Urinary bladder (tissue), 4 donors: ENCODE results near the gene FAM25A. TPM values are rescaled to one million over a fixed set of nuclear protein-coding genes. Genes with fewer than 3 reads are reported as not detected.

Experiments used
- DNase-seq: peaks from one replicate; pipeline ENCODE4 v3.0.0-alpha.2; 2015; ENCODE audit errors: extremely low spot score
- H3K27ac ChIP-seq: one replicate; pipeline ENCODE4 v1.5.1; 2013; ENCODE audit warnings: low read depth, mild to moderate bottlenecking, moderate library complexity
- H3K36me3 ChIP-seq: one replicate; pipeline ENCODE4 v1.6.1; 2013; ENCODE audit warnings: mild to moderate bottlenecking, moderate library complexity; ENCODE audit not compliant: insufficient read depth
- H3K4me1 ChIP-seq: one replicate; pipeline ENCODE4 v1.6.1; 2013; ENCODE audit warnings: mild to moderate bottlenecking, moderate library complexity; ENCODE audit not compliant: insufficient read depth
- H3K4me3 ChIP-seq: one replicate; pipeline ENCODE4 v1.5.1; 2013; ENCODE audit warnings: low read depth, low read length
- WGBS: extraction: QIAGEN DNeasy Blood & Tissue Kit; methylation state at CpG from one replicate; pipeline ENCODE4 v1.1.7; 2013; 5-methylcytosine and 5-hydroxymethylcytosine counted together
- polyA plus RNA-seq: library from polyadenylated mRNA; stranded (reverse); fragments of 200-250 nt; gene quantifications from one replicate; pipeline ENCODE4 v1.2.3, GENCODE V29; 2013
- small RNA-seq: library from RNA; depleted of rRNA; stranded (forward); fragments of <200 nt; gene quantifications from one replicate; pipeline ENCODE3, GENCODE V24; 2014
- total RNA-seq: library from RNA; depleted of rRNA; stranded (reverse); fragments of >200 nt; gene quantifications from one replicate; pipeline ENCODE4 v1.2.3, GENCODE V29; 2014
- donor health status: healthy with polysubstance abuse.
- donor health status: healthy.

Gene FAM25A
- total and polyA plus RNA-seq, 2 donors: not detected

- Histone ChIP-seq H3K4me1 (no peaks in the 10 kb centered on the region), H3K4me3 (no peak overlapping the region), H3K36me3 (peaks cover 5% of the 10 kb centered on the region), H3K27ac (no peak overlapping the region)
- WGBS: 55% methylated on average over 1 of the region's 1 CpG
- DNase-seq: no peak
Measured at GRCh38 chr10:87058171-87058570, 38.1 kb downstream of the FAM25A start.

GRCh38 chr10:87059401-87059800 lies 39.3 kb downstream of the FAM25A start:
- Histone ChIP-seq H3K4me3 (no peak overlapping the region), H3K36me3 (peaks cover 5% of the 10 kb centered on the region), H3K27ac (no peak overlapping the region), H3K4me1 (no peaks in the 10 kb centered on the region)
- DNase-seq: no peak
- WGBS: 97% methylated on average over 1 of the region's 1 CpG

- DNase-seq: no peak
- no peak overlapping the region for H3K4me3 ChIP-seq
- H3K27ac ChIP-seq: no peak overlapping the region
- H3K36me3 ChIP-seq: peaks cover 5% of the 10 kb centered on the region
- H3K4me1 ChIP-seq: no peaks in the 10 kb centered on the region
- WGBS: 81% methylated on average over 6 of the region's 6 CpGs
Measured at GRCh38 chr10:87060280-87060928, 40.3 kb downstream of the FAM25A start.

GRCh38 chr10:87064651-87065050 lies 44.6 kb downstream of the FAM25A start:
- H3K36me3 ChIP-seq: no peaks in the 10 kb centered on the region
- no peaks in the 10 kb centered on the region for H3K4me1 ChIP-seq
- 82% methylated on average over 5 of the region's 5 CpGs for WGBS
- H3K27ac ChIP-seq: no peak overlapping the region
- DNase-seq: no peak
- no peak overlapping the region for H3K4me3 ChIP-seq

GRCh38 chr10:87066178-87066577 lies 46.1 kb downstream of the FAM25A start:
- Histone ChIP-seq H3K36me3 (peaks cover 2% of the 10 kb centered on the region), H3K4me1 (no peaks in the 10 kb centered on the region), H3K4me3 (no peak overlapping the region), H3K27ac (no peak overlapping the region)
- 88% methylated on average over 2 of the region's 2 CpGs for WGBS
- DNase-seq: no peak

GRCh38 chr10:87066865-87067264 lies 46.8 kb downstream of the FAM25A start:
- no peak for DNase-seq
- 96% methylated on average over 1 of the region's 1 CpG for WGBS
- Histone ChIP-seq H3K4me3 (no peak overlapping the region), H3K36me3 (peaks cover 2% of the 10 kb centered on the region), H3K27ac (no peak overlapping the region), H3K4me1 (no peaks in the 10 kb centered on the region)

GRCh38 chr10:87068281-87068680 lies 48.2 kb downstream of the FAM25A start:
- H3K27ac ChIP-seq: no peak overlapping the region
- H3K4me3 ChIP-seq: no peak overlapping the region
- 85% methylated on average over 1 of the region's 1 CpG for WGBS
- DNase-seq: no peak
- no peaks in the 10 kb centered on the region for H3K4me1 ChIP-seq
- peaks cover 2% of the 10 kb centered on the region for H3K36me3 ChIP-seq

GRCh38 chr10:87072449-87072848 lies 52.4 kb downstream of the FAM25A start:
- Histone ChIP-seq H3K27ac (no peak overlapping the region), H3K4me1 (no peaks in the 10 kb centered on the region), H3K4me3 (no peak overlapping the region), H3K36me3 (peaks cover 3% of the 10 kb centered on the region)
- 69% methylated on average over 2 of the region's 2 CpGs for WGBS
- DNase-seq: no peak

Small RNA genes within 50 kb of the gene (small RNA-seq; reads per million reads assigned to genes)
- gene AL136982.5 (not detected), gene BMS1P3 (not detected), gene FAM25A (not detected), gene RNU6-529P (not detected)

Other genes starting within 250 kb of the FAM25A start
- gene MMRN2, start 62.7 kb upstream of the FAM25A start, total RNA-seq: 49.0 TPM
- gene MMRN2, start 62.7 kb upstream of the FAM25A start, polyA plus RNA-seq: 40.8 TPM
- 69.2 TPM for gene SNCG, start 61.7 kb upstream of the FAM25A start, total RNA-seq
- gene SNCG, start 61.7 kb upstream of the FAM25A start, polyA plus RNA-seq: 197 TPM
- gene ADIRF, start 51.8 kb upstream of the FAM25A start, total RNA-seq: 112 TPM
- gene ADIRF, start 51.8 kb upstream of the FAM25A start, polyA plus RNA-seq: 404 TPM
- 186 TPM for gene GLUD1, start 74.5 kb downstream of the FAM25A start, total RNA-seq
- gene GLUD1, start 74.5 kb downstream of the FAM25A start, polyA plus RNA-seq: 118 TPM
- 68.2 TPM for gene SHLD2, start 74.9 kb downstream of the FAM25A start, total RNA-seq
- gene SHLD2, start 74.9 kb downstream of the FAM25A start, polyA plus RNA-seq: 15.0 TPM
- 0.69 TPM for gene NUTM2A, start 205.2 kb downstream of the FAM25A start, total RNA-seq
- gene NUTM2A, start 205.2 kb downstream of the FAM25A start, polyA plus RNA-seq: 1.9 TPM